NCI-H2107 treated with DMSO at 0.1 percent for 48 hours (cell line): ENCODE measurements around the gene ABLIM2.

Experiments
- DNase-seq: peaks from one replicate; lab custom pipeline; 2025; ENCODE audit not compliant: unreplicated experiment; lab: John Stamatoyannopoulos, UW

Gene ABLIM2

DNA sequence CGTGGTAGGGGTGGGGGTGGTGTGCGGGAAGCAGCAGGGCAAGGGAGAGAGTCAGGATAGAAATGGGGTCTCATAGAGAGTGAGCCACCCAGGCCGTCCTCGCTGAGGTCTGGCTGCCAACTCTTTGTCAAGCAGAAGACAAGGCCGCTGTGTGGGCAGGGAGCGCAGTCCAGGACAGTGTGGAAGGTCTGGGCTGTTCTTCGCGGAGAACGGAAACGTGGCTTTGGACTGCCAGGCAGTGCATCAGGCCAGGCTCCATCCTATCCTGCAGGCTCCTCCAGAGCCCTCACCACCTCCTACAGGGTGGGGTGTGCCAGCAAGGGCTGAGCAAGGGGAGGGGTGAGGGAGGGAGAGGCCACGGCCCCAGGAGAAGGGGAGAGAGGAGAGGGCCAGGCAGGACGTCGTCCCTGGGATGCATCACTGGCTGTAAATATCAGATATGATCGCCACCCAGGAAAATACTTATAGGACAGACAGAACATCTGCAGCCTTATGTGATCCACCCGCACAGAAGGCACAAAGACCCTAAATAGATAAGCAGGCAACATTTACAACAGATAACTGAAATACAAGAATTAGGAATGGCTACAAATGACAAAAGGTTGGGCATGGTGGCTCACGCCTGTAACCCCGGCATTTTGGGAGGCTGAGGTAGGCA is 85.3 kb downstream of the ABLIM2 start:
- no peak for DNase-seq

DNA sequence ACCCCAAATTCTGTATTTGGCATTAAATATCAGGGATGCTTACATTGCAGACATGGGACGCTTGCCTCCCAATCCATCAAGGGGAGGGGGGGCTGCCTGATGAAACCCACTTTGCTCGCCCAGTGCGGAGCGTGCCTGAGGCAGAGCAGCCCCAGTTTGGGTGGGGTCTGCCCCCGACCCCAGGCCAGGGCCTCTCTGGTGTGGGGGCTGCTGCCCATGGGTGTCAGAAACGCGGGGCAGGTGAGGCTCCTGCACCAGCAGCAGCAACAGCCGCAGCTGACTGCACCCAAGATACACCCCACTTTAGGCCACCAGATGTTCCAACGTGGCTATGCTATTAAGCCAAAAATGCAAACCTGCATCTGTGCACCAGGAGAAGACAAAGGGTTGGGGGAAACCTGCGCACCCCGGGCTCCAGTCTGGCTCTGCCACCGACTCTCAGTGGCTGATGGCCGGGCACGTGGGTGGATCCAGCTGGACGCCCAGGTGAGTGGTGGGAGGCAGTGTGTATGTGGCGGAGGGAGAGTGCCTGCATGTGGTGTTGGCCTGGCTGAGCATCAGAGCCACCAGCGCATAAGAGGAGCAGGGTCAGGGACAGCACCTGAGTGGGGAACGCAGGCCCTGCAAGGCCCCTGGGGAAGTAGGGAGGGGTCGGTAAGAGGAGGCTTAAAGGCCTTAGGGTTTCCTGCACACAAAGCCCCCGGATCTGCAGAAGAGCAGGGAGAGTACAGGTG is 86.2 kb downstream of the ABLIM2 start:
- DNase-seq = no peak

DNA sequence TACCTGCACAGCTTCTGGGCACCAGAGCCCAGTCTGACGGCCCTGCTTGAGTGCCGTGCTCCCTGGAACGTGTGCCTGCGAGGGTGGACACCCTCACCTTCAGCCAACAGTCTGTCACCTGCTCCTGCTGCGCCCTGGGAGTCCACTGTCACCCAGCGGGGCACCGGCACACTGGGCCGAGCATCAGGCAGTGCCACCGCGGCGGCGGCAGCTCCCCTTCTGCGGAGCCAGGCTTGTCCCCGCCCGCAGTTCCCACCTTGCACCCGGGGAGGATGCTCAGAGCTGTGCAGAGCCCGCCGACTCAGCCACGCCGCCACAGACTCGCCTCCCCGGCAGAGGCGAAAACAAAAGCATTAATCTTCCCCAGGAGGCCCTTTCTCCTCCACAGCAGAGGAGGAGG is 86.8 kb downstream of the ABLIM2 start:
- no peak for DNase-seq

DNA sequence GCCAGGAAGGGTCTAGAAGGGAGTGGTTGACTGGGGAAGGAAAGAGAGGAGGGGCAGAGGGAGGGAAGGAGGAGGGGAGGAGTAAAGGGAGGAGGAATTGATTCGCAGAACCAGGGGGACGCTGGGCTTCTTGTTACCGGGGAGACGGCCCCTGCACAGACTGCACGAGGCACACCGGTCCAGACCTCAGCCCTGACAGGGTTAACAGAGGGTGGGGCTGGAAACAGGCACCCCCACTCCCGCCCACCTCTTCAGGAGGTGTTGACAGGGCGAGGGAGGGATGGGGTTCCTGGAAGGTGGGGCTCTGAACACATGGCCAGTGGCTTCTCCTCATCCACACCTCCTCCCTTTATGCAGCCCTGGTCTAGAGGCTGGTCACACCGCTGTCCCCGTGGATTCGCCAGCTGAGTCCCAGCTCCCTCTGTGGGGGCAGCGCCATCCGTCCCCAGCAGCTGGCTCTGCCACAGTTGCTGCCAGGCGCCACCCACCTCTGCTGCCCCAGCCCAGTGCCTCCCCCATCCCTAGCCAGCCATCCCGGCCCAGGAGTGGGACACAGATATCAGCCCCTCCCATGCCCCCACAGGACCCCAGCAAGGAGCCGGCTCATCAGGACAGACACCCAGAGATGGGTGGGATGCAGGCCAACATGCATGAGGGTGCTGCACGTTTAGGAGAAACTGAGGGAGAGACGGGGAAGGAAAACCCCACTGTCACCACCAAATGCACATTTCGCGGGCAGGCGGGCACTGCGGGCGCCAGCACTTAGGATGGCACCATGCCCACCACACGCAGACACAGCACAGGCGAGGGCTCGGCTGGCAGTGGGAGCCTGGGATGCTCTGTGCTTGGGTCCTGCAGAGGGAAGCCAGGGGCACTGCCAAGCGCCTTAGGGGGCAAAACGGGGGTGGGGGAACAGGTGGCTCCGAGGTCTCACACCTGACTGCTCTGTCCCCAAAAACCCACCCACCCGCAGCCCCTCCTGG is 87.6 kb downstream of the ABLIM2 start:
- no peak for DNase-seq

DNA sequence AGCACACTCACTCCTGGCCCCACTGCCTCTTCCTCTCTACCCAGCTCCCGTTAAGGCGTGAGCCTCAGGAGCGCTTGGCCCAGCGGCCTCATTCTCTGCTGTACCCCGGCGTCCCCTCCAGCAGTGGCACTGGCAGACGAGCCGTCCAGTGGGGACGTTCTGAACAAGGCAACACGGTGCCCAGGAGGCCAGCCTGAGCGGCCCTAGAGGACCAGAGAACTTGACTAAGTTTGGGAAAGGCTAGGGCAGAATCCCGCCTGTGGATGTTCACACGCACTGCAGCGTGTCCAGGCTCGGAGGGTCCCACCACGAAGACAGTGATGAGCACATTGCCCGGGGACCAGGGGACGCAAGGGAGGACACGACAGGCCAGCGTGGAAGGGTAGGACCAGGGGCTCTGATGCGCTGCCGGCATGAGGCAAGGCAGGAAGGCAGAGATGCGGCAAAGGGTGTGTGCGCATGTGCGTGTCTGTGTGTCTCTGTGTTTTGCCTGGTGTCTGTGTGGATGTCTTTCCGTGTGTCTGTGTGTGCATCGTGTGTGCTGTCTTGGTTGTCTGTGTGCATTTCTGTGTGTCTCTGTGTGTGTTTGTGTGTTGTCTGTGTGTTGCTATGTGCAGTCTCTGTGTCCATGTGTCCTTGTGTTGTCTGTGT is 89.4 kb downstream of the ABLIM2 start:
- no peak for DNase-seq

GRCh38 chr4:8067945-8068896 is 90.4 kb downstream of the ABLIM2 start:
- DNase-seq = no peak

DNA sequence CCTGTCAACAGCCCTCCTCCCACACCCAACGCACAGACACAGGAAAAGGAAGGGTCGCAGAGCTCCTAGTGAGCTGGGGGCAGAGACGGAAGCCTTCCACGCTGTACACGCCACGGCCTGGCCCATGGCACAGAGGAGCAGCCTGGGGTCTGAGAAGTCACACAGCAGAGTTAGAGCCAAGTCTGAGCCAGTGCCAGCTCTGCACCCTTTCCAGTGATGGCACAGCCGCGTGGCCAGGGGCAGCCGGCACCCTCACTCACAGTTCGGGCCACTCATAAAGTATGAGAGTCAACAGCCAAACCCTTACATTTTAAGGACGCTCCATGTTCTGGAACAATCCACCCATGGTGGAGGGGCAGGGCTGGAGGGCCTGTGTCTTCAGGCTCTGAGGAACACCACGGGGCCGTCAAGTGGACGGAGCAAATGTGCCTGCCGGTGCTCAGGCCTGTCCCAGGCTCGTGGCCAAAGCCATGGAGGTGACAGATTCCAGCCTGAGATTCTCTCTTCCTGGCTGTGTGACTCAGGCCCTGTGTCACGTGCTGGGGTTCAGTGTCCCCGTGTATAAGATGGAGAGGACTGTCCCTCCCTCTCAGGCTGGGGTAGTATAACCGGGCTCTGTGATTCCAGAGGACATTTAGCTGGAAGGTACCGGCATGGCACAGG is 91.2 kb downstream of the ABLIM2 start:
- no peak for DNase-seq

DNA sequence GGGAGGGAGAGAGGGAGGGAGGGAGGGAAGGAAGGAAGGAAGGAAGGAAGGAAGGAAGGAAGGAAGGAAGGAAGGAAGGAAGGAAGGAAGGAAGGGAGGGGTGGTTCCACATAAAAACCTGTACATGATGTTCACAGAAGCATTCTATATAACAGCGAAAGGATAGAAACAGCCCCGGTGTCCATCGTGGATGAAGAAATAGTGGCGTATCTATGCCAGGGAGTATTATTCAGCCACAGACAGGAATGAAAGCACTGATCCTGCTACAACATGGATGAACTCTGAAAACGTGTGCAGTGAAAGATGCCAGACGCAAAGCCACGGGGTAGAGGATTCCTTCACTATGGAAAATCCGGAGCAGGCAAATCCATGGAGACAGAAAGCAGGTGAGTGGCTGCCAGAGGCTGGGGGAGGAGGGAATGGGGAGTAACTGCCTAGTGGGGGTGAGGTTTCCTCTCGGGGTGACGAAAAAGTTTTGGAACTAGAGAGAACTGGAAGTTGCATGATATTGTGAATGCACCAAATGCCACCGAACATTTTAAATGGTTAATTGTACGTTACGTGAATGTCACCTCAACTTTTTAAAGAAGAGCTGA is 92.2 kb downstream of the ABLIM2 start:
- DNase-seq = no peak

GRCh38 chr4:8063974-8064563 is 94.5 kb downstream of the ABLIM2 start:
- DNase-seq = no peak

- DNase-seq = no peak
Observed at GRCh38 chr4:8061573-8061972, 97.0 kb downstream of the ABLIM2 start.

GRCh38 chr4:8061145-8061544 is 97.5 kb downstream of the ABLIM2 start:
- DNase-seq = no peak

DNA sequence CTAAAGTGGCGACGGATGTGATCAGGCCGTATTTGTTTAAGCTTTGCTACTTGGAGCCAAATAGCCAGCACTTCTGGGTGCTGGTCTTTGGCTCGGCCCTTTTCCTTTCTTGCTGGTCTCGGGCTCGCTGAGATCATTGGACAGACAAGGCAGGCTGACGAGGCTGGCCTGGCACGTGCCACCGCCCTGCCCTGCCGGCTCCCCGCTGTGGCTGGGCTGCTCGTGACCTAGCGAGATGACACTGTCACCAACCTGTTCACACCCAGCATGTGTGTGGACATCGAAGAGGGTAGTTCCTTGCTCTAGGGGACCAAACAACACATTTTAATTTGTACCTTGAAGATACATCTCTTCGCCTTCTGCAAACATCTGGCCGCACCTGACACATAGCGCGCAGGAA is 98.0 kb downstream of the ABLIM2 start:
- no peak for DNase-seq

DNA sequence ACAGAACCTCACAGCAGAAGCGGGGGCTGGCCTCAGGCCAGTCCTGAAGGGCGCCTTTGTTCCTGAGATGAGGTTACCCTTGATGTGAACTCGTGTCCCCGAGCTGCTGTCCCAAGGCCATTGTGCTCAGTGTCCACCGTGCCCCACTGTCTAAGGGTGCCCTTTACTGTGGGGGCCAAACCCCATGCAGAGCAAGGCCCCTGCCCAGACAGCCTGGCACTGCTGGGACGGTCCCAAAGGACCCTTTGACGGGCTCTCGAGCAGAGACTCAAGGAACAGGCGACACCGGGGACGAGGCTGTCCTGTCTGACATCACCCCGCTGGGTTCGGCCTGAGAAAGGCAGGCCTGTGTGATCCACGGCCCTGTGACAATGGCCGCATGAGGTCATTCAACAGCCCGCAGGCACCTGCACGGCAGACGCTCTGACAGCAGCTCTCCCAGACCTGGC is 100.6 kb downstream of the ABLIM2 start:
- DNase-seq = no peak

DNA sequence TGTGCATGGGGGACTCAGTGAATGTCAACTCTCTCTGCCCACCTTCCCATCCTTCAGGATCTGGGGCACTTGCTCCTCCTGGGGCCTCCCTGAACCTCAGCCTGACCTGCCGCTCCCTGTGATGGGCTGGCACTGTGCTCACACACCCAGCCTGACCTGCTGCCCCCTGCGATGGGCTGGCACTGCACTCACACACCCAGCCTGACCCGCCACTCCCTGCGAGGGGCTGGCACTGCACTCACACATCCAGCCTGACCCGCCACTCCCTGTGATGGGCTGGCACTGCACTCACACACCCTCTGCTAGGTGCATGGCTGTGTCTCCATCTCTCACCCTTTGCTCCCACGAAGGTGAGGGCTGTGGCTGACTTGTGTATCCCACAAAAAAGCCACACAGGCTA is 103.4 kb downstream of the ABLIM2 start:
- DNase-seq = no peak

DNA sequence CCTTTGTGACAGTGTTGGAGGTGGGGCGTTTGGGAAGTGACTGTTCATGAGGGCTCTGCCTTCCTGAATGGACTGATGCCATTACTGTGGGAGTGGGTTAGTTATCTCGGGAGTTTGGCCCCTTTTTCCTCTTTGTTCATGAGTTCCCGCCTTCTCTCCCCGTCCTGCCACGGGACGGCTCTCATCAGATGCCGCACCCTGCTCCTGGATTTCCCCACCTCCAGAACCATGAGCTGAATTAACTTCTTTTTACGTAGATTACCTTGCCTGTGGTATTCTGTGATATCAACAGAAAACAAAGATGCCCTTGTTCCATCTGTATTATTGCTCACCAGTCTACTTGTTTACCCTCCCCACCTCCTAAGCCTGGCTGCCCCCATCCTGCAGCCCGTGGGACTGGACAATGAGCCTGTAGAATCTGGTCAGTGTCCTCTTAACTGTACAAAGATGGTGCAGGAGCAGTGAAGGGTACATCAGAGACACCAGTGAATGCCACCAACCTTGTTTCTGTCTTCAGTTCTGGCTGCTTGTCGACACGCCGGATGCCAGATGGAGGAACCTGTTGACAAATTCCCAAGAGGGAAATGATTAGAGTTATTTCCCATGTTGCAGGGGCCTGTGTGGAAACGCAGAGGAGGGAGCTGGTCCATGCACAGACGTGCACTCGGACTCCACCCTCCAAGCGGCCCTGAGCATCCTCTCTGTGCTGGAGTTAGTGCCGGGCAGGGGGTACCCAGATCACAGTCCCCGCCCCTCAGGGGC is 104.7 kb downstream of the ABLIM2 start:
- no peak for DNase-seq

GRCh38 chr4:8052160-8052691 is 106.4 kb downstream of the ABLIM2 start:
- DNase-seq = no peak

- DNase-seq = no peak
Observed at GRCh38 chr4:8051644-8052043, 107.0 kb downstream of the ABLIM2 start.
